SK-N-SH (cell line): ENCODE data around the gene ALDH3B1. TPM values are rescaled to one million over a fixed set of nuclear protein-coding genes. Genes with fewer than 3 reads are reported as not detected.

Experiments
- CTCF ChIA-PET: fragments of 300-600, 350-600 bp; formaldehyde crosslinking; extraction: SDS; loops from one replicate; lab custom pipeline; 2021; lab: Yijun Ruan, JAX
- POLR2A ChIA-PET: fragments of 350-600 bp; sonication (Branson Sonifier 250); formaldehyde crosslinking; extraction: SDS; loops from one replicate; lab custom pipeline; 2020; ENCODE audit warnings: antibody characterized with exemption, inconsistent platforms; lab: Yijun Ruan, JAX
- DNase-seq: peaks from one replicate; pipeline ENCODE4 v3.0.0; 2012
- H2AFZ ChIP-seq: fragments of 200-600 bp; sonication (generic); 2 replicates; pipeline ENCODE4 v1.8.1; 2016; ENCODE audit warnings: antibody characterized with exemption, mild to moderate bottlenecking, low read depth
- H3F3A ChIP-seq: fragments of 200-600 bp; sonication (generic); replicated peaks from 2 replicates; pipeline ENCODE3; 2016; ENCODE audit warnings: antibody characterized with exemption, mild to moderate bottlenecking; ENCODE audit not compliant: insufficient read depth
- H3K27ac ChIP-seq, 2 experiments: fragments of 200-500 bp in 1 of 2; fragments of 200-600 bp in 1 of 2; sonication (Bioruptor generic) in 1 of 2; sonication (generic), shearing (Covaris generic) in 1 of 2; 2 replicates each; pipeline versions ENCODE4 v1.5.1 to v1.6.1; 2014 to 2016; ENCODE audit warnings: low read depth in 2 of 2, inconsistent platforms in 1 of 2, low read length in 1 of 2, mild to moderate bottlenecking in 1 of 2, mixed read lengths in 1 of 2
- H3K27me3 ChIP-seq: fragments of 200-600 bp; sonication (generic), shearing (Covaris generic); 2 replicates; pipeline ENCODE4 v1.6.1; 2016; ENCODE audit warnings: mixed run types; ENCODE audit not compliant: insufficient read depth
- H3K36me3 ChIP-seq, 2 experiments: fragments of 200-500 bp in 1 of 2; fragments of 200-600 bp in 1 of 2; sonication (Bioruptor generic) in 1 of 2; sonication (generic) in 1 of 2; replicated peaks in 1 of 2; 2 replicates each; pipeline versions ENCODE3 to v1.5.1; 2014 to 2016; ENCODE audit warnings: low read length in 1 of 2, mild to moderate bottlenecking in 1 of 2; ENCODE audit not compliant: insufficient read depth in 2 of 2, control insufficient read depth in 1 of 2
- H3K4me1 ChIP-seq, 2 experiments: fragments of 200-500 bp in 1 of 2; fragments of 200-600 bp in 1 of 2; sonication (Bioruptor generic) in 1 of 2; sonication (generic), shearing (Covaris generic) in 1 of 2; 2 replicates each; pipeline versions ENCODE4 v1.5.1 to v1.6.1; 2014 to 2016; ENCODE audit warnings: low read depth in 1 of 2, low read length in 1 of 2, mixed run types in 1 of 2; ENCODE audit not compliant: insufficient read depth in 2 of 2, control insufficient read depth in 1 of 2
- H3K4me2 ChIP-seq: fragments of 200-600 bp; sonication (generic), shearing (Covaris generic); 2 replicates; pipeline ENCODE4 v1.6.1; 2017; ENCODE audit warnings: mixed run types
- H3K4me3 ChIP-seq, 2 experiments: fragments of 200-500 bp in 1 of 2; fragments of 200-600 bp in 1 of 2; sonication (Bioruptor generic) in 1 of 2; sonication (generic), shearing (Covaris generic) in 1 of 2; 2 replicates each; pipeline versions ENCODE4 v1.5.1 to v1.8.1; 2014 to 2016; ENCODE audit warnings: low read depth in 2 of 2, inconsistent platforms in 1 of 2, low read length in 1 of 2, mild to moderate bottlenecking in 1 of 2, mixed read lengths in 1 of 2, moderate library complexity in 1 of 2
- H3K79me2 ChIP-seq: fragments of 200-600 bp; sonication (generic); 2 replicates; pipeline ENCODE4 v1.8.1; 2017; ENCODE audit warnings: mild to moderate bottlenecking; ENCODE audit not compliant: insufficient read depth
- H3K9ac ChIP-seq: fragments of 200-600 bp; sonication (generic); 2 replicates; pipeline ENCODE4 v1.6.1; 2017; ENCODE audit warnings: mixed run types
- H3K9me2 ChIP-seq: fragments of 200-600 bp; sonication (generic); 2 replicates; pipeline ENCODE4 v1.6.1; 2017; ENCODE audit warnings: mixed run types
- H3K9me3 ChIP-seq: fragments of 200-600 bp; sonication (generic); 2 replicates; pipeline ENCODE4 v1.6.1; 2017; ENCODE audit warnings: mixed run types, mild to moderate bottlenecking, moderate library complexity
- H4K20me1 ChIP-seq: fragments of 200-600 bp; sonication (generic); 2 replicates; pipeline ENCODE4 v1.6.1; 2017; ENCODE audit warnings: mild to moderate bottlenecking, mixed run types; ENCODE audit not compliant: insufficient read depth
- CHD2 ChIP-seq: fragments of 150-350 bp; IDR thresholded peaks from 2 replicates; pipeline ENCODE4 v1.6.1; 2018; ENCODE audit warnings: low read length; ENCODE audit not compliant: partially characterized antibody
- CTCF ChIP-seq: fragments of 200-600 bp; sonication (generic); IDR thresholded peaks from 2 replicates; pipeline ENCODE4 v1.6.1; 2017; ENCODE audit warnings: antibody characterized with exemption, mild to moderate bottlenecking, moderate library complexity
- ELF1 ChIP-seq: IDR thresholded peaks from 2 replicates; pipeline ENCODE4 v1.4.0; 2012
- FOSL2 ChIP-seq: IDR thresholded peaks from 2 replicates; pipeline ENCODE4 v1.4.0; 2012; ENCODE audit warnings: low read depth, mild to moderate bottlenecking, moderate library complexity, borderline replicate concordance
- IRF3 ChIP-seq: fragments of 150-350 bp; IDR thresholded peaks from 2 replicates; pipeline ENCODE4 v1.6.1; 2016; ENCODE audit warnings: mild to moderate bottlenecking, low read depth, low read length
- JUND ChIP-seq: IDR thresholded peaks from 2 replicates; pipeline ENCODE4 v1.4.0; 2012
- MXI1 ChIP-seq: IDR thresholded peaks from 2 replicates; pipeline ENCODE4 v1.6.1; 2012; ENCODE audit warnings: mild to moderate bottlenecking, low read depth, low read length, improper control_type of control experiment
- NRF1 ChIP-seq: IDR thresholded peaks from 2 replicates; pipeline ENCODE4 v1.6.1; 2012; ENCODE audit warnings: low read depth, mild to moderate bottlenecking, low read length
- RAD21 ChIP-seq: IDR thresholded peaks from 2 replicates; pipeline ENCODE4 v1.6.1; 2012; ENCODE audit warnings: mild to moderate bottlenecking, low read length
- RFX5 ChIP-seq: IDR thresholded peaks from 2 replicates; pipeline ENCODE4 v1.6.1; 2012; ENCODE audit warnings: mild to moderate bottlenecking, improper control_type of control experiment, low read length
- TAF1 ChIP-seq: IDR thresholded peaks from 2 replicates; pipeline ENCODE4 v1.6.1; 2012; ENCODE audit warnings: low read depth, mild to moderate bottlenecking, low read length, moderate library complexity, borderline replicate concordance
- TCF12 ChIP-seq: IDR thresholded peaks from 2 replicates; pipeline ENCODE4 v1.4.0; 2012
- TEAD4 ChIP-seq: IDR thresholded peaks from 2 replicates; pipeline ENCODE4 v1.4.0; 2012; ENCODE audit warnings: mild to moderate bottlenecking, borderline replicate concordance; ENCODE audit not compliant: insufficient read depth
- WGBS: methylation state at CpG from one replicate; pipeline ENCODE4 v1.1.6; 2017; ENCODE audit warnings: low lambda C conversion rate; 5-methylcytosine and 5-hydroxymethylcytosine counted together
- polyA plus RNA-seq, 3 experiments: library from polyadenylated mRNA; depleted of rRNA; stranded (reverse); fragments of >200 nt; gene quantifications; 2 replicates each; pipeline ENCODE4 v1.2.3, GENCODE V29; 2012
- TF ChIP-seq, protein P1 (sequence below): IDR thresholded peaks from 2 replicates; pipeline ENCODE4 v1.6.1; 2012; ENCODE audit warnings: mild to moderate bottlenecking, low read depth, low read length, moderate library complexity
- TF ChIP-seq, protein P2 (sequence below): IDR thresholded peaks from 2 replicates; pipeline ENCODE4 v1.4.0; 2012; ENCODE audit warnings: low read depth, borderline replicate concordance

The ALDH3B1 gene
- polyA plus RNA-seq, 1 of the 3 experiments (the other 2 are of a cell fraction), result 14.9 TPM

GRCh38 chr11:68064926-68065325 is 54.8 kb downstream of the ALDH3B1 start:
- H3F3A ChIP-seq, result no peaks in the 10 kb centered on the region
- POLR2A ChIA-PET, result no interaction called here
- no peak for TF ChIP-seq CHD2
- TF ChIP-seq TCF12, result no peak
- no peak for TF ChIP-seq RAD21
- TF ChIP-seq, protein P1, sequence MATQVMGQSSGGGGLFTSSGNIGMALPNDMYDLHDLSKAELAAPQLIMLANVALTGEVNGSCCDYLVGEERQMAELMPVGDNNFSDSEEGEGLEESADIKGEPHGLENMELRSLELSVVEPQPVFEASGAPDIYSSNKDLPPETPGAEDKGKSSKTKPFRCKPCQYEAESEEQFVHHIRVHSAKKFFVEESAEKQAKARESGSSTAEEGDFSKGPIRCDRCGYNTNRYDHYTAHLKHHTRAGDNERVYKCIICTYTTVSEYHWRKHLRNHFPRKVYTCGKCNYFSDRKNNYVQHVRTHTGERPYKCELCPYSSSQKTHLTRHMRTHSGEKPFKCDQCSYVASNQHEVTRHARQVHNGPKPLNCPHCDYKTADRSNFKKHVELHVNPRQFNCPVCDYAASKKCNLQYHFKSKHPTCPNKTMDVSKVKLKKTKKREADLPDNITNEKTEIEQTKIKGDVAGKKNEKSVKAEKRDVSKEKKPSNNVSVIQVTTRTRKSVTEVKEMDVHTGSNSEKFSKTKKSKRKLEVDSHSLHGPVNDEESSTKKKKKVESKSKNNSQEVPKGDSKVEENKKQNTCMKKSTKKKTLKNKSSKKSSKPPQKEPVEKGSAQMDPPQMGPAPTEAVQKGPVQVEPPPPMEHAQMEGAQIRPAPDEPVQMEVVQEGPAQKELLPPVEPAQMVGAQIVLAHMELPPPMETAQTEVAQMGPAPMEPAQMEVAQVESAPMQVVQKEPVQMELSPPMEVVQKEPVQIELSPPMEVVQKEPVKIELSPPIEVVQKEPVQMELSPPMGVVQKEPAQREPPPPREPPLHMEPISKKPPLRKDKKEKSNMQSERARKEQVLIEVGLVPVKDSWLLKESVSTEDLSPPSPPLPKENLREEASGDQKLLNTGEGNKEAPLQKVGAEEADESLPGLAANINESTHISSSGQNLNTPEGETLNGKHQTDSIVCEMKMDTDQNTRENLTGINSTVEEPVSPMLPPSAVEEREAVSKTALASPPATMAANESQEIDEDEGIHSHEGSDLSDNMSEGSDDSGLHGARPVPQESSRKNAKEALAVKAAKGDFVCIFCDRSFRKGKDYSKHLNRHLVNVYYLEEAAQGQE, result no peak
- TF ChIP-seq RFX5, result no peak
- no peak for TF ChIP-seq MXI1
- no peak for TF ChIP-seq FOSL2
- TF ChIP-seq, protein P2, sequence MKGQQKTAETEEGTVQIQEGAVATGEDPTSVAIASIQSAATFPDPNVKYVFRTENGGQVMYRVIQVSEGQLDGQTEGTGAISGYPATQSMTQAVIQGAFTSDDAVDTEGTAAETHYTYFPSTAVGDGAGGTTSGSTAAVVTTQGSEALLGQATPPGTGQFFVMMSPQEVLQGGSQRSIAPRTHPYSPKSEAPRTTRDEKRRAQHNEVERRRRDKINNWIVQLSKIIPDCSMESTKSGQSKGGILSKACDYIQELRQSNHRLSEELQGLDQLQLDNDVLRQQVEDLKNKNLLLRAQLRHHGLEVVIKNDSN, result no peak
- TF ChIP-seq NRF1, result no peak

GRCh38 chr11:68065841-68066240 is 55.7 kb downstream of the ALDH3B1 start:
- no peak overlapping the region for H3K9ac ChIP-seq
- ChIA-PET CTCF (no interaction called here), POLR2A (no interaction called here)
- peaks cover 37 to 50% of the 10 kb centered on the region in 2 experiments for H3K36me3 ChIP-seq
- no peaks in the 10 kb centered on the region for H3K4me1 ChIP-seq
- no peak overlapping the region for H2AFZ ChIP-seq
- H3K4me3 ChIP-seq, result no peak overlapping the region
- H3K27ac ChIP-seq, result no peak overlapping the region
- H3K27me3 ChIP-seq, result no peaks in the 10 kb centered on the region
- H4K20me1 ChIP-seq, result no peaks in the 10 kb centered on the region
- H3K9me2 ChIP-seq, result no peaks in the 10 kb centered on the region
- H3K9me3 ChIP-seq, result no peaks in the 10 kb centered on the region
- DNase-seq, result no peak
- no peaks in the 10 kb centered on the region for H3K79me2 ChIP-seq
- H3K4me2 ChIP-seq, result no peak overlapping the region
- H3F3A ChIP-seq, result no peaks in the 10 kb centered on the region
- WGBS, result 77% methylated on average over 5 of the region's 5 CpGs
- TF ChIP-seq JUND (no peak), IRF3 (no peak), CTCF (no peak), MXI1 (no peak), TAF1 (no peak), ELF1 (no peak), NRF1 (no peak), RAD21 (no peak), FOSL2 (no peak), TEAD4 (no peak)
- TF ChIP-seq, protein P2, result no peak
- TF ChIP-seq, protein P1, result no peak

More at GRCh38 chr11:68064926-68065325, 54.8 kb downstream of the ALDH3B1 start:
- Histone ChIP-seq H3K9me3 (no peaks in the 10 kb centered on the region), H3K4me2 (no peak overlapping the region), H3K79me2 (no peaks in the 10 kb centered on the region), H3K9ac (no peak overlapping the region), H4K20me1 (no peaks in the 10 kb centered on the region), H3K9me2 (no peaks in the 10 kb centered on the region), H2AFZ (no peak overlapping the region), H3K4me1 (no peaks in the 10 kb centered on the region), H3K27me3 (no peaks in the 10 kb centered on the region), H3K27ac (no peak overlapping the region), H3K36me3 (peaks cover 31 to 56% of the 10 kb centered on the region in 2 experiments), H3K4me3 (no peak overlapping the region)
- CTCF ChIA-PET, result no interaction called here
- no peak for DNase-seq
- WGBS, result 97% methylated on average over 2 of the region's 2 CpGs
